IMR-90 (cell line): ENCODE data around the gene DDA1. TPM values are rescaled to one million over a fixed set of nuclear protein-coding genes. Genes with fewer than 3 reads are reported as not detected.

Source experiments
- ATAC-seq: fragments of 200-7000 bp; cut with Tn5 transposase; 2 replicates; pipeline ENCODE4 v1.9.1; 2020; ENCODE audit warnings: low read depth, mild to moderate bottlenecking, moderate library complexity
- BruUV-seq: library from RNA; stranded (reverse); fragments of 400-500 nt; replicated peaks from 2 replicates; lab custom pipeline; 2021; lab: Mats Ljungman, UMichigan
- CTCF ChIA-PET: fragments of 300-600 bp; formaldehyde crosslinking; extraction: SDS; loops from one replicate; lab custom pipeline; 2021; ENCODE audit warnings: antibody characterized with exemption; lab: Yijun Ruan, JAX
- POLR2A ChIA-PET: fragments of 300-600 bp; sonication (Branson Sonifier 250); formaldehyde crosslinking; loops from one replicate; lab custom pipeline; 2022; ENCODE audit warnings: antibody characterized with exemption; ENCODE audit not compliant: unreplicated experiment; lab: Charles Lee
- DNase-seq: peaks from one replicate; pipeline ENCODE4 v3.0.0; 2013
- H2AFZ ChIP-seq: replicated peaks from 2 replicates; pipeline ENCODE3; 2013; ENCODE audit warnings: low read length, mild to moderate bottlenecking; ENCODE audit not compliant: poor library complexity
- H2AK5ac ChIP-seq: 2 replicates; pipeline ENCODE4 v1.6.1; 2013; ENCODE audit warnings: low read depth, low read length, inconsistent platforms
- H2AK9ac ChIP-seq: replicated peaks from 2 replicates; pipeline ENCODE3; 2013; ENCODE audit warnings: mild to moderate bottlenecking, low read depth, low read length, moderate library complexity; ENCODE audit not compliant: poor library complexity
- H2BK120ac ChIP-seq: 2 replicates; pipeline ENCODE4 v1.6.1; 2013; ENCODE audit warnings: low read depth, low read length, inconsistent platforms
- H2BK15ac ChIP-seq: 3 replicates; pipeline ENCODE4 v1.6.1; 2013; ENCODE audit warnings: low read depth, low read length, inconsistent platforms
- H2BK20ac ChIP-seq: 2 replicates; pipeline ENCODE4 v1.6.1; 2013; ENCODE audit warnings: low read depth, mild to moderate bottlenecking, inconsistent platforms, low read length, moderate library complexity
- H2BK5ac ChIP-seq: 2 replicates; pipeline ENCODE4 v1.6.1; 2013; ENCODE audit warnings: mild to moderate bottlenecking, low read depth, low read length, inconsistent platforms; ENCODE audit not compliant: poor library complexity, severe bottlenecking
- H3K14ac ChIP-seq: replicated peaks from 2 replicates; pipeline ENCODE4 v1.6.1; 2013; ENCODE audit warnings: low read depth, low read length, inconsistent platforms
- H3K18ac ChIP-seq: 2 replicates; pipeline ENCODE4 v1.6.1; 2013; ENCODE audit warnings: low read depth, low read length, control low read depth
- H3K23ac ChIP-seq: 2 replicates; pipeline ENCODE4 v1.6.1; 2013; ENCODE audit warnings: low read depth, low read length, inconsistent platforms
- H3K27ac ChIP-seq: 2 replicates; pipeline ENCODE4 v1.5.1; 2013; ENCODE audit warnings: mild to moderate bottlenecking, control low read depth, low read length; ENCODE audit not compliant: insufficient read depth
- H3K27me3 ChIP-seq: 2 replicates; pipeline ENCODE4 v1.6.1; 2013; ENCODE audit warnings: low read length; ENCODE audit not compliant: control insufficient read depth, insufficient read depth
- H3K36me3 ChIP-seq: 2 replicates; pipeline ENCODE4 v1.6.1; 2013; ENCODE audit warnings: low read length, mixed read lengths; ENCODE audit not compliant: control insufficient read depth, insufficient read depth
- H3K4ac ChIP-seq: 2 replicates; pipeline ENCODE4 v1.6.1; 2013; ENCODE audit warnings: low read depth, low read length, inconsistent platforms
- H3K4me1 ChIP-seq: 2 replicates; pipeline ENCODE4 v1.6.1; 2013; ENCODE audit warnings: low read length, mixed read lengths; ENCODE audit not compliant: control insufficient read depth, insufficient read depth
- H3K4me2 ChIP-seq: 2 replicates; pipeline ENCODE4 v1.6.1; 2013; ENCODE audit warnings: low read depth, mild to moderate bottlenecking, control low read depth, low read length, moderate library complexity
- H3K4me3 ChIP-seq: 2 replicates; pipeline ENCODE4 v1.5.1; 2013; ENCODE audit warnings: low read depth, mild to moderate bottlenecking, control low read depth, low read length, moderate library complexity; ENCODE audit not compliant: insufficient read depth
- H3K56ac ChIP-seq: 2 replicates; pipeline ENCODE4 v1.6.1; 2013; ENCODE audit warnings: low read length, inconsistent platforms; ENCODE audit not compliant: insufficient read depth; ENCODE audit errors: extremely low read depth
- H3K79me1 ChIP-seq, 2 experiments: 2 replicates each; pipeline ENCODE4 v1.6.1; 2013; ENCODE audit warnings: low read length in 2 of 2, inconsistent platforms in 1 of 2, low read depth in 1 of 2
- H3K9ac ChIP-seq: 2 replicates; pipeline ENCODE4 v1.6.1; 2013; ENCODE audit warnings: low read depth, low read length, control low read depth
- H3K9me1 ChIP-seq: 2 replicates; pipeline ENCODE4 v1.6.1; 2013; ENCODE audit warnings: low read length, inconsistent platforms; ENCODE audit not compliant: insufficient read depth
- H3K9me3 ChIP-seq: 2 replicates; pipeline ENCODE4 v1.6.1; 2013; ENCODE audit warnings: low read length; ENCODE audit not compliant: control insufficient read depth, insufficient read depth
- H4K20me1 ChIP-seq: 2 replicates; pipeline ENCODE4 v1.6.1; 2013; ENCODE audit warnings: low read length, inconsistent platforms; ENCODE audit not compliant: insufficient read depth
- H4K5ac ChIP-seq: 2 replicates; pipeline ENCODE4 v1.6.1; 2013; ENCODE audit warnings: mild to moderate bottlenecking, low read depth, low read length, control low read depth
- H4K8ac ChIP-seq, 2 experiments: 2 replicates each; pipeline ENCODE4 v1.6.1; 2013; ENCODE audit warnings: low read depth in 2 of 2, low read length in 2 of 2, control low read depth in 1 of 2, inconsistent platforms in 1 of 2
- H4K91ac ChIP-seq: 2 replicates; pipeline ENCODE4 v1.6.1; 2013; ENCODE audit warnings: low read depth, low read length, inconsistent platforms; ENCODE audit not compliant: insufficient read depth
- FOS ChIP-seq: fragments of 150-350 bp; IDR thresholded peaks from 2 replicates; pipeline ENCODE4 v1.6.1; 2016; ENCODE audit warnings: low read depth, low read length
- MAFK ChIP-seq: IDR thresholded peaks from 2 replicates; pipeline ENCODE4 v1.6.1; 2012; ENCODE audit warnings: low read depth, low read length, improper control_type of control experiment
- NFE2L2 ChIP-seq: fragments of 150-350 bp; IDR thresholded peaks from 2 replicates; pipeline ENCODE4 v1.6.1; 2016; ENCODE audit warnings: low read depth, mild to moderate bottlenecking, low read length
- RCOR1 ChIP-seq: IDR thresholded peaks from 2 replicates; pipeline ENCODE4 v1.6.1; 2012; ENCODE audit warnings: mild to moderate bottlenecking, low read length, improper control_type of control experiment; ENCODE audit not compliant: insufficient replicate concordance
- WGBS, 2 experiments: methylation state at CpG; one replicate each; pipeline versions ENCODE4 v1.1.5 to v1.1.7; 2013; ENCODE audit warnings: missing lambda C conversion rate in 2 of 2; ENCODE audit not compliant: insufficient read length in 1 of 2; ENCODE audit errors: extremely low coverage in 2 of 2; 5-methylcytosine and 5-hydroxymethylcytosine counted together
- dilution Hi-C: fragments of 300-500 bp; cut with HindIII; formaldehyde crosslinking; loops from one replicate; pipeline ENCODE4 v1.14.3; 2018; ENCODE audit warnings: low sequenced_read_pairs; ENCODE audit not compliant: unreplicated experiment
- in situ Hi-C: fragments of 300-500 bp; cut with MboI; formaldehyde crosslinking; loops from 3 replicates; pipeline ENCODE4 v1.14.3; 2019; ENCODE audit warnings: low sequenced_read_pairs, inconsistent platforms, mixed read lengths
- intact Hi-C: fragments of 100-400 bp; cut with micrococcal nuclease; formaldehyde crosslinking; loops from 2 replicates; pipeline ENCODE4 v1.10.0; 2022
- polyA plus RNA-seq, 3 experiments: library from polyadenylated mRNA; depleted of rRNA; stranded (reverse); fragments of >200 nt; gene quantifications; 2 replicates each; pipeline ENCODE4 v1.2.3, GENCODE V29; 2012; ENCODE audit warnings: low replicate concordance in 1 of 3
- total RNA-seq: library from RNA; depleted of rRNA; stranded (reverse); fragments of >200 nt; gene quantifications from 2 replicates; pipeline ENCODE4 v1.2.3, GENCODE V29; 2012
- TF ChIP-seq, protein P1 (sequence below): fragments of 150-350 bp; IDR thresholded peaks from 2 replicates; pipeline ENCODE4 v1.6.1; 2016; ENCODE audit warnings: low read depth, mild to moderate bottlenecking, low read length, moderate library complexity, borderline replicate concordance
- TF ChIP-seq, protein P2 (sequence below): conservative IDR thresholded peaks from 2 replicates; pipeline ENCODE4 v1.5.1; 2012; ENCODE audit warnings: mild to moderate bottlenecking, low read depth, low read length, improper control_type of control experiment

The DDA1 gene
- total and polyA plus RNA-seq, 2 of the 4 experiments (the other 2 are of a cell fraction) = 33.7 to 87.2 TPM

DNA sequence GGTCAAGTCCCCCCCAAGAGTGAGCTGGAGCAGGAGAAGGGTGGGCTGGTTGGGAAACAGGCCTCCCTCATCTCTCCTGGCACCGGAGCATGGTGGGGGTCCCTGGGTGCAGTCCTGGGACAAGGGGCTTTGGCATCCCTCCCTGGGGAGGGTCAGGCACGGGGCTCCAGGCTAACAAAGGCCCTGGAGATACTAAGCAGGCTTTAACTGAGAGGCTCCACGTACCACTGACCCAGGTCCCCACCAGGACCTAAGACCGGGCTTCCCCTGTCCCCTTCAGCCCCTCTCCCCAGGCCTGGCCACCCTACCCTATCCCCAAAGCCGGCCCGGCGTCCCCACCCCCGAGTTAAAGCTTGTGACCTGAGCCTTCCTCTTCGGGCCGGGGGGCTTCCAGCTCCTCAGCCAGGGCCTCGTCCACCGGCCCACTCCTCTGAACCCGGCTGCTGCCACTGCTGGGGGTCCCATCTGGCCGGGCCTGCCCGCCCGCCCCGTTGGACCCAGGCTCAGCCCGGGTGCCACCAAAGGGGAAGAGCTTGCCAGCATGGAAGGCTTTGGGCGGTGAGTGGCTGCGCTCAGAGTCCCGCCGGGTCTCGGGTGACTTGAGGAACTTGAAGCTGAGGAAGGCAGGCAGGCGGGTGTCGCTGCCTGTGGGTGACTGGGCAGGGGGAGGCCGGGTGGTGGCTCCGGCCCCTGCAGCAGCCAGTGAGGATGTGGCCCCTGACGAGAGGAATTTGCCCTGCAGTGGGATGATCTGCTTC, 15.2 kb downstream of the DDA1 start:
- Histone ChIP-seq H2BK15ac (no peak overlapping the region), H3K23ac (no peak overlapping the region), H4K20me1 (peaks cover 8% of the 10 kb centered on the region; the same call in 1 of the 2 replicates), H2AFZ (no peak overlapping the region), H4K91ac (no peak overlapping the region), H3K4me3 (no peak overlapping the region), H3K27ac (no peak overlapping the region), H3K56ac (no peak overlapping the region), H4K8ac (no peak overlapping the region), H4K5ac (no peak overlapping the region), H2BK120ac (no peak overlapping the region), H3K9me3 (no peaks in the 10 kb centered on the region), H2BK5ac (no peak overlapping the region), H2AK5ac (no peak overlapping the region), H3K4ac (no peak overlapping the region), H2AK9ac (no peak overlapping the region), H3K9ac (no peak overlapping the region), H2BK20ac (no peak overlapping the region), H3K9me1 (no peaks in the 10 kb centered on the region), H3K18ac (no peak overlapping the region), H3K4me2 (no peak overlapping the region), H3K79me1 (peaks cover 0 to 5% of the 10 kb centered on the region in 2 experiments; a peak in 1 of 4 replicates), H3K36me3 (peaks cover 35% of the 10 kb centered on the region), H3K14ac (no peak overlapping the region), H3K27me3 (no peaks in the 10 kb centered on the region), H3K4me1 (no peaks in the 10 kb centered on the region)
- DNase-seq (no peak), ATAC-seq (no peak)
- no TSS peak for BruUV-seq
- WGBS, 2 experiments = 91% methylated on average over 24 of the region's 28 CpGs; no CpG with 5 or more reads in 1 of the 2 experiments
- dilution Hi-C loops = no loop called here
- no peak for TF ChIP-seq FOS
- TF ChIP-seq, protein P1, sequence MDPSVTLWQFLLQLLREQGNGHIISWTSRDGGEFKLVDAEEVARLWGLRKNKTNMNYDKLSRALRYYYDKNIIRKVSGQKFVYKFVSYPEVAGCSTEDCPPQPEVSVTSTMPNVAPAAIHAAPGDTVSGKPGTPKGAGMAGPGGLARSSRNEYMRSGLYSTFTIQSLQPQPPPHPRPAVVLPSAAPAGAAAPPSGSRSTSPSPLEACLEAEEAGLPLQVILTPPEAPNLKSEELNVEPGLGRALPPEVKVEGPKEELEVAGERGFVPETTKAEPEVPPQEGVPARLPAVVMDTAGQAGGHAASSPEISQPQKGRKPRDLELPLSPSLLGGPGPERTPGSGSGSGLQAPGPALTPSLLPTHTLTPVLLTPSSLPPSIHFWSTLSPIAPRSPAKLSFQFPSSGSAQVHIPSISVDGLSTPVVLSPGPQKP = no peak
- TF ChIP-seq, protein P2, sequence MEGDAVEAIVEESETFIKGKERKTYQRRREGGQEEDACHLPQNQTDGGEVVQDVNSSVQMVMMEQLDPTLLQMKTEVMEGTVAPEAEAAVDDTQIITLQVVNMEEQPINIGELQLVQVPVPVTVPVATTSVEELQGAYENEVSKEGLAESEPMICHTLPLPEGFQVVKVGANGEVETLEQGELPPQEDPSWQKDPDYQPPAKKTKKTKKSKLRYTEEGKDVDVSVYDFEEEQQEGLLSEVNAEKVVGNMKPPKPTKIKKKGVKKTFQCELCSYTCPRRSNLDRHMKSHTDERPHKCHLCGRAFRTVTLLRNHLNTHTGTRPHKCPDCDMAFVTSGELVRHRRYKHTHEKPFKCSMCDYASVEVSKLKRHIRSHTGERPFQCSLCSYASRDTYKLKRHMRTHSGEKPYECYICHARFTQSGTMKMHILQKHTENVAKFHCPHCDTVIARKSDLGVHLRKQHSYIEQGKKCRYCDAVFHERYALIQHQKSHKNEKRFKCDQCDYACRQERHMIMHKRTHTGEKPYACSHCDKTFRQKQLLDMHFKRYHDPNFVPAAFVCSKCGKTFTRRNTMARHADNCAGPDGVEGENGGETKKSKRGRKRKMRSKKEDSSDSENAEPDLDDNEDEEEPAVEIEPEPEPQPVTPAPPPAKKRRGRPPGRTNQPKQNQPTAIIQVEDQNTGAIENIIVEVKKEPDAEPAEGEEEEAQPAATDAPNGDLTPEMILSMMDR = no peak
- TF ChIP-seq NFE2L2 = no peak
- no peak for TF ChIP-seq MAFK
- no peak for TF ChIP-seq RCOR1
- intact Hi-C loops = no loop called here
- in situ Hi-C loops = no loop called here
- ChIA-PET POLR2A (interaction anchor here (1.0 kb wide), 1 partner anchor 10 kb away, joined by 3 read pairs; the partner anchor contains the start of gene ANO8), CTCF (interaction anchor here (0.6 kb wide), 1 partner anchor 18 kb away, joined by 7 read pairs; no protein-coding TSS in a partner anchor)
